Muscle layer of colon (tissue), 2 donors: ENCODE results near the gene TSPAN4.

Source experiments
- H3K27ac ChIP-seq: one replicate; pipeline ENCODE4 v1.7.0; 2013; ENCODE audit warnings: low read depth, mild to moderate bottlenecking, low read length, moderate library complexity
- H3K27me3 ChIP-seq, 2 donors: one replicate each; pipeline ENCODE4 v1.7.0; 2013; ENCODE audit warnings: low read length in 2 of 2, mild to moderate bottlenecking in 2 of 2; ENCODE audit not compliant: insufficient read depth in 2 of 2, control insufficient read depth in 1 of 2
- H3K36me3 ChIP-seq: one replicate; pipeline ENCODE4 v1.7.0; 2013; ENCODE audit warnings: mild to moderate bottlenecking, low read length; ENCODE audit not compliant: insufficient read depth
- H3K4me1 ChIP-seq: one replicate; pipeline ENCODE4 v1.7.0; 2013; ENCODE audit warnings: mild to moderate bottlenecking, low read length; ENCODE audit not compliant: insufficient read depth
- H3K4me3 ChIP-seq, 2 donors: one replicate each; pipeline ENCODE4 v1.7.0; 2013; ENCODE audit warnings: low read length in 2 of 2, low read depth in 1 of 2, mild to moderate bottlenecking in 1 of 2, moderate library complexity in 1 of 2
- H3K9ac ChIP-seq: one replicate; pipeline ENCODE4 v1.7.0; 2013; ENCODE audit warnings: low read length
- H3K9me3 ChIP-seq: one replicate; pipeline ENCODE4 v1.7.0; 2013; ENCODE audit warnings: mild to moderate bottlenecking, low read length
- donor health status: abdominal sarcoma.
- donor health status: Adenocarcinoma of cecum.

Gene TSPAN4

GRCh38 chr11:868802-869201 is 26.1 kb downstream of the TSPAN4 start:
- Histone ChIP-seq H3K27me3 (no peaks in the 10 kb centered on the region), H3K4me1 (no peaks in the 10 kb centered on the region), H3K9me3 (no peaks in the 10 kb centered on the region), H3K9ac (no peak overlapping the region), H3K4me3 (no peak overlapping the region), H3K27ac (no peak overlapping the region), H3K36me3 (peaks cover 7% of the 10 kb centered on the region)

- Histone ChIP-seq H3K36me3 (peaks cover 7% of the 10 kb centered on the region), H3K27me3 (no peaks in the 10 kb centered on the region), H3K4me1 (no peaks in the 10 kb centered on the region), H3K27ac (no peak overlapping the region), H3K9me3 (no peaks in the 10 kb centered on the region), H3K9ac (no peak overlapping the region), H3K4me3 (no peak overlapping the region)
Measured at GRCh38 chr11:869399-870126, 26.9 kb downstream of the TSPAN4 start.

- Histone ChIP-seq H3K36me3 (peaks cover 7% of the 10 kb centered on the region), H3K4me1 (no peaks in the 10 kb centered on the region), H3K9ac (no peak overlapping the region), H3K27me3 (no peaks in the 10 kb centered on the region), H3K9me3 (no peaks in the 10 kb centered on the region), H3K4me3 (no peak overlapping the region), H3K27ac (no peak overlapping the region)
Measured at GRCh38 chr11:870127-870413, 27.4 kb downstream of the TSPAN4 start.

- H3K36me3 ChIP-seq, result peaks cover 7% of the 10 kb centered on the region
- H3K4me1 ChIP-seq, result no peaks in the 10 kb centered on the region
- no peaks in the 10 kb centered on the region for H3K27me3 ChIP-seq
- H3K4me3 ChIP-seq, result no peak overlapping the region
- H3K27ac ChIP-seq, result no peak overlapping the region
- H3K9me3 ChIP-seq, result no peaks in the 10 kb centered on the region
- no peak overlapping the region for H3K9ac ChIP-seq
Measured at GRCh38 chr11:870418-870817, 27.8 kb downstream of the TSPAN4 start.

GRCh38 chr11:871472-871871 is 28.8 kb downstream of the TSPAN4 start:
- H3K27ac ChIP-seq, result no peak overlapping the region

GRCh38 chr11:872799-873198 is 30.1 kb downstream of the TSPAN4 start:
- H3K9me3 ChIP-seq, result no peaks in the 10 kb centered on the region
- no peak overlapping the region for H3K27ac ChIP-seq
- peaks cover 4% of the 10 kb centered on the region for H3K4me1 ChIP-seq
- peaks cover 7% of the 10 kb centered on the region for H3K36me3 ChIP-seq
- H3K9ac ChIP-seq, result no peak overlapping the region
- H3K27me3 ChIP-seq, result no peaks in the 10 kb centered on the region
- no peak overlapping the region for H3K4me3 ChIP-seq

More at GRCh38 chr11:871472-871871, 28.8 kb downstream of the TSPAN4 start:
- no peaks in the 10 kb centered on the region for H3K9me3 ChIP-seq
- H3K27me3 ChIP-seq, result no peaks in the 10 kb centered on the region
- no peak overlapping the region for H3K4me3 ChIP-seq
- no peak overlapping the region for H3K9ac ChIP-seq
- peaks cover 7% of the 10 kb centered on the region for H3K36me3 ChIP-seq
- peaks cover 4% of the 10 kb centered on the region for H3K4me1 ChIP-seq

GRCh38 chr11:873706-874105 is 31.1 kb downstream of the TSPAN4 start:
- H3K27me3 ChIP-seq, result no peaks in the 10 kb centered on the region
- peaks cover under 1% of the 10 kb centered on the region for H3K36me3 ChIP-seq
- no peak overlapping the region for H3K4me3 ChIP-seq
- H3K9me3 ChIP-seq, result no peaks in the 10 kb centered on the region
- H3K27ac ChIP-seq, result no peak overlapping the region
- H3K4me1 ChIP-seq, result peaks cover 4% of the 10 kb centered on the region
- H3K9ac ChIP-seq, result no peak overlapping the region

GRCh38 chr11:875203-875602 is 32.6 kb downstream of the TSPAN4 start:
- Histone ChIP-seq H3K36me3 (no peaks in the 10 kb centered on the region), H3K4me3 (no peak overlapping the region), H3K4me1 (peaks cover 4% of the 10 kb centered on the region), H3K27me3 (no peaks in the 10 kb centered on the region), H3K27ac (no peak overlapping the region), H3K9ac (no peak overlapping the region), H3K9me3 (no peaks in the 10 kb centered on the region)

- Histone ChIP-seq H3K4me3 (no peak overlapping the region), H3K27ac (no peak overlapping the region), H3K4me1 (peaks cover 4% of the 10 kb centered on the region), H3K27me3 (no peaks in the 10 kb centered on the region), H3K36me3 (no peaks in the 10 kb centered on the region), H3K9ac (no peak overlapping the region), H3K9me3 (no peaks in the 10 kb centered on the region)
Measured at GRCh38 chr11:875769-876301, 33.2 kb downstream of the TSPAN4 start.

- H3K36me3 ChIP-seq, result no peaks in the 10 kb centered on the region
- no peak overlapping the region for H3K9ac ChIP-seq
- no peaks in the 10 kb centered on the region for H3K27me3 ChIP-seq
- no peaks in the 10 kb centered on the region for H3K9me3 ChIP-seq
- no peak overlapping the region for H3K27ac ChIP-seq
- no peak overlapping the region for H3K4me3 ChIP-seq
- H3K4me1 ChIP-seq, result peaks cover 4% of the 10 kb centered on the region
Measured at GRCh38 chr11:876545-876944, 33.9 kb downstream of the TSPAN4 start.

- no peak overlapping the region for H3K4me3 ChIP-seq
- H3K36me3 ChIP-seq, result no peaks in the 10 kb centered on the region
- no peak overlapping the region for H3K27ac ChIP-seq
- no peak overlapping the region for H3K9ac ChIP-seq
- H3K27me3 ChIP-seq, result no peaks in the 10 kb centered on the region
- peaks cover 4% of the 10 kb centered on the region for H3K4me1 ChIP-seq
- H3K9me3 ChIP-seq, result no peaks in the 10 kb centered on the region
Measured at GRCh38 chr11:877565-877964, 34.9 kb downstream of the TSPAN4 start.

GRCh38 chr11:880447-880846 is 37.8 kb downstream of the TSPAN4 start:
- Histone ChIP-seq H3K27ac (no peak overlapping the region), H3K36me3 (no peaks in the 10 kb centered on the region), H3K4me3 (no peak overlapping the region), H3K4me1 (peaks cover 4% of the 10 kb centered on the region), H3K27me3 (no peaks in the 10 kb centered on the region), H3K9me3 (no peaks in the 10 kb centered on the region), H3K9ac (no peak overlapping the region)
